Uterus (tissue), 4 donors: Measurements from ENCODE around the gene GSE1. TPM values are rescaled to one million over a fixed set of nuclear protein-coding genes. Genes with fewer than 3 reads are reported as not detected.

ENCODE experiments used
- DNase-seq, 2 donors: peaks; one replicate each; pipeline ENCODE4 v3.0.0-alpha.2; 2019 to 2020
- H3K27ac ChIP-seq, 2 donors: fragments of 200-600 bp; sonication (generic); 1 replicate in 1 of 2; 2 replicates in 1 of 2; pipeline ENCODE4 v1.5.1; 2016 to 2018
- H3K27me3 ChIP-seq, 2 donors: fragments of 200-600 bp; sonication (generic); one replicate each; pipeline ENCODE4 v1.5.1; 2018 to 2019; ENCODE audit warnings: control low read depth in 1 of 2
- H3K36me3 ChIP-seq, 2 donors: fragments of 200-600 bp; sonication (generic); one replicate each; pipeline ENCODE4 v1.5.1; 2019; ENCODE audit warnings: control low read depth in 1 of 2
- H3K4me1 ChIP-seq, 2 donors: fragments of 200-600 bp; sonication (generic); one replicate each; pipeline ENCODE4 v1.5.1; 2018 to 2019; ENCODE audit warnings: control low read depth in 1 of 2
- H3K4me3 ChIP-seq, 2 donors: fragments of 200-600 bp; sonication (generic); 1 replicate in 1 of 2; 2 replicates in 1 of 2; pipeline ENCODE4 v1.5.1; 2018 to 2019; ENCODE audit warnings: mild to moderate bottlenecking in 1 of 2
- H3K9me3 ChIP-seq, 2 donors: fragments of 200-600 bp; sonication (generic); one replicate each; pipeline ENCODE4 v1.5.1; 2019; ENCODE audit warnings: control low read depth in 1 of 2
- POLR2A ChIP-seq, 2 donors: fragments of 450-650 bp; IDR thresholded peaks; one replicate each; pipeline ENCODE4 v1.6.1; 2016; ENCODE audit warnings: antibody characterized with exemption in 2 of 2, mild to moderate bottlenecking in 1 of 2, moderate library complexity in 1 of 2
- intact Hi-C: fragments of 100-400 bp; cut with DNase I; formaldehyde crosslinking; loops from one replicate; pipeline ENCODE4 v1.15.1; 2023; ENCODE audit warnings: low total_unique reads
- total RNA-seq, 4 donors: library from RNA; depleted of rRNA in 3 of 4; stranded (reverse); fragments of >200 nt in 3 of 4; gene quantifications; one replicate each; pipeline versions ENCODE4 v1.1.0 to v1.2.4, GENCODE V29; 2014 to 2023
- TF ChIP-seq, protein P1 (sequence below), 4 experiments: fragments of 200-600 bp in 2 of 4; fragments of 450-650 bp in 2 of 4; sonication (generic) in 2 of 4; IDR thresholded peaks; one replicate each; pipeline ENCODE4 v1.5.1; 2016 to 2019; ENCODE audit warnings: antibody characterized with exemption in 4 of 4, mild to moderate bottlenecking in 2 of 4, moderate library complexity in 1 of 4
- donor health status: DM: yes; HTN: yes; CAD: no.

The GSE1 gene
- total RNA-seq, 4 donors from 2014 or later: 32.6 to 128 (median 73.9) TPM

DNA sequence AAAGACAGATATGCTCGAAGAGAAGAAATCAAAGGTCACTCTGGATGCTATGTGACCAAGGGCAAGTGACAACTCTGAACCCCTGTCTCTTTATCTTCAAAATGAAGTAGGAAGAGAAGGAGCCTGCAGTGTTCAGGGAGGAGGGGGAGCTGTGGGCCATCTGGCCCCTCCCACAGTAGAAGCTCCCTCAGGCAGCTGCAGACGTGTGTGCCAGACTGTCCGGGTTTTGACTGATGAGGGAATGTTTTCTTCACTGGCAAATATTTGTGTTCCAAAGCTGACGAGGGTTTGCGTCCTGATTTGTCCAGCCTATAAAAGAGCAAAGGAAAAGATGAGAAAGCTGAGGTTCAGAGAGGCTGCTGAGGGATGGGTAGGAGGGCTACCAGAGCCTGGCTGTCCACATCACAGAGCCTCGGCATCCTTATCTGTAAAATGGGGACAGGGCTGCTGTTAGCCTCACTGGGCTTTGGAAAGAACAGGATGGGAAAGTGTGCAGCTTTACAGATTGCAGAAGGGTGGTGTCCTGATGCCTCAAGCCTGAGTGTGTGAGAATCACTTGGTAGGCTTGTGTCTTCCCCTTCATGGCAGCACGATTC, 77.4 kb downstream of the GSE1 start:
- TF ChIP-seq, protein P1, sequence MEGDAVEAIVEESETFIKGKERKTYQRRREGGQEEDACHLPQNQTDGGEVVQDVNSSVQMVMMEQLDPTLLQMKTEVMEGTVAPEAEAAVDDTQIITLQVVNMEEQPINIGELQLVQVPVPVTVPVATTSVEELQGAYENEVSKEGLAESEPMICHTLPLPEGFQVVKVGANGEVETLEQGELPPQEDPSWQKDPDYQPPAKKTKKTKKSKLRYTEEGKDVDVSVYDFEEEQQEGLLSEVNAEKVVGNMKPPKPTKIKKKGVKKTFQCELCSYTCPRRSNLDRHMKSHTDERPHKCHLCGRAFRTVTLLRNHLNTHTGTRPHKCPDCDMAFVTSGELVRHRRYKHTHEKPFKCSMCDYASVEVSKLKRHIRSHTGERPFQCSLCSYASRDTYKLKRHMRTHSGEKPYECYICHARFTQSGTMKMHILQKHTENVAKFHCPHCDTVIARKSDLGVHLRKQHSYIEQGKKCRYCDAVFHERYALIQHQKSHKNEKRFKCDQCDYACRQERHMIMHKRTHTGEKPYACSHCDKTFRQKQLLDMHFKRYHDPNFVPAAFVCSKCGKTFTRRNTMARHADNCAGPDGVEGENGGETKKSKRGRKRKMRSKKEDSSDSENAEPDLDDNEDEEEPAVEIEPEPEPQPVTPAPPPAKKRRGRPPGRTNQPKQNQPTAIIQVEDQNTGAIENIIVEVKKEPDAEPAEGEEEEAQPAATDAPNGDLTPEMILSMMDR (IDR thresholded peaks at IDR 0.05): no peak
- no peak for TF ChIP-seq POLR2A (IDR thresholded peaks at IDR 0.05)
- Histone ChIP-seq H3K4me1 (peaks cover 0 to 4% of the 10 kb centered on the region in 2 donors), H3K9me3 (no peaks in the 10 kb centered on the region), H3K36me3 (no peaks in the 10 kb centered on the region), H3K4me3 (no peak overlapping the region), H3K27ac (no peak overlapping the region), H3K27me3 (no peaks in the 10 kb centered on the region)
- intact Hi-C loops: no loop called here
- DNase-seq: no peak

- no peak for TF ChIP-seq POLR2A (IDR thresholded peaks at IDR 0.05)
- TF ChIP-seq, protein P1 (IDR thresholded peaks at IDR 0.05): no peak
- no peaks in the 10 kb centered on the region for H3K36me3 ChIP-seq
- no peak overlapping the region for H3K4me3 ChIP-seq
- no peak for DNase-seq
- H3K4me1 ChIP-seq: no peaks in the 10 kb centered on the region
- no peaks in the 10 kb centered on the region for H3K27me3 ChIP-seq
- no peaks in the 10 kb centered on the region for H3K9me3 ChIP-seq
- H3K27ac ChIP-seq: no peak overlapping the region
- intact Hi-C loops: no loop called here
Observed at GRCh38 chr16:85695196-85696128, 82.3 kb downstream of the GSE1 start.

GRCh38 chr16:85696781-85697180, 83.7 kb downstream of the GSE1 start:
- no peaks in the 10 kb centered on the region for H3K27me3 ChIP-seq
- intact Hi-C loops: no loop called here
- no peak overlapping the region for H3K4me3 ChIP-seq
- H3K36me3 ChIP-seq: no peaks in the 10 kb centered on the region
- H3K9me3 ChIP-seq: no peaks in the 10 kb centered on the region
- H3K27ac ChIP-seq: no peak overlapping the region
- DNase-seq: no peak
- no peaks in the 10 kb centered on the region for H3K4me1 ChIP-seq
- TF ChIP-seq, protein P1 (IDR thresholded peaks at IDR 0.05): no peak
- TF ChIP-seq POLR2A (IDR thresholded peaks at IDR 0.05): no peak

- no peak overlapping the region for H3K27ac ChIP-seq
- DNase-seq: no peak
- no peak for TF ChIP-seq POLR2A (IDR thresholded peaks at IDR 0.05)
- TF ChIP-seq, protein P1 (IDR thresholded peaks at IDR 0.05): no peak
- H3K9me3 ChIP-seq: no peaks in the 10 kb centered on the region
- intact Hi-C loops: no loop called here
- no peaks in the 10 kb centered on the region for H3K4me1 ChIP-seq
- H3K4me3 ChIP-seq: no peak overlapping the region
- H3K36me3 ChIP-seq: no peaks in the 10 kb centered on the region
- H3K27me3 ChIP-seq: no peaks in the 10 kb centered on the region
Observed at GRCh38 chr16:85697431-85697830, 84.3 kb downstream of the GSE1 start.

DNA sequence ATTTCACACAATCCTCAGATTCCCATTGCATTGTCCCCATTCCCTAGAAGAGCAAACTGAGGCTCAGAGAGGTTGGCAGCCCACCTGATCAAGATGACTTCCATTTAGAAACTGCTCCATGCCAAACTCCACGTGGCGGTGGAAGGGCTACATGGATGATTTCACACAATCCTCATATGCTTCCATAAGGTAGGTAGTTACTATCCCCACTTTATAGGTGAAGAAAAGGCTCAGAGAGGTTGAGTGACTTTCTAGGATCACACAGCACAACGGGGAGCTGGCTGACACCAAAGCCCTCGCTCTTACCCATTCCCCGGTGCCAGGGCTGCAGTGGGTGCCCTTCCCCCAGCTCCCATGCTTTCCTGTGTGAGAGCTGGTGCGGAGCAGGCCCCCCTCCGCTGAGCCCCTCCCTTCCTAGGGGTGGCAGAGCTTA, 85.4 kb downstream of the GSE1 start:
- Histone ChIP-seq H3K4me1 (no peaks in the 10 kb centered on the region), H3K4me3 (no peak overlapping the region), H3K36me3 (no peaks in the 10 kb centered on the region), H3K27ac (no peak overlapping the region), H3K9me3 (no peaks in the 10 kb centered on the region), H3K27me3 (no peaks in the 10 kb centered on the region)
- TF ChIP-seq POLR2A (IDR thresholded peaks at IDR 0.05): no peak
- TF ChIP-seq, protein P1 (IDR thresholded peaks at IDR 0.05): no peak
- DNase-seq: no peak
- intact Hi-C loops: no loop called here
